GM19455 (cell line): ENCODE data around the gene CADM1.

ENCODE experiments used
- ATAC-seq: cut with Tn5 transposase; IDR thresholded peaks from one replicate; pipeline ENCODE4 v1.9.1; 2021; ENCODE audit not compliant: unreplicated experiment

Gene CADM1

DNA sequence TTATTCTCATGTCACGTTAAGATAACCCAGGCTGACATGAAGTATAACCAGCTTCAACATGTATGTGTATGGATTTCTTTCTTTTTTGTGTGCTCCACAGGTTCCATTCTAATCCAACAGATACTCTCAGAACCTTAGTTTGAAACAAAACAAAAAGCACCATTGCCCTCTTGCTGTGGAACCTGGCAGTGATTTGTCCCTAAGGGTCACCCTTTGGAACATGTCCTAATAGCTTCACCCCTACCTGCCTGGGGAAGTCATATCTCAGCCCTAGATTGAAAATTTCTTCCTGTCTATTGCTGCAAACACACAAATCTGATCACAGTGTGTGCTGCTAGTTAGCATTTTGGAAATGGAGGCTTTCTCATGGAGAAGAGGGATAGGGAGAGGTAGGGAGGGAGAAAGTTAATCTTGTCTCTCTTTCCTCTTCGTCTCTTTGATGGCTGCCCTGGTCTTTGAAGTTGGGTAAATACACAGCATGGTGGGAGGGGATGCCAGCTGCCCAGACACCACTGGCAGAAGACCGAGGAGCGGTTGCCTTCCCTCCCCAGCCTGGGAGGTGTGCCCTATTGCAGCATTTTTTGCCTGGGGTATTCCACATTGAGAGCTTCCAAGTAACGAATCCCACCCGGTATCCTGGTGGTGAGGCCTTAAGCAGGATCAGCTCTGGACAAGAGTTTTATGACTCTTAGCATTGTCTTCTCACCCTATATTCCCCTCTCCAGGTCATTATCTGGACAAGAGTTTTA is 11.6 kb upstream of the CADM1 start:
- no peak for ATAC-seq

GRCh38 chr11:115506954-115507675 is 2.9 kb upstream of the CADM1 start:
- no peak for ATAC-seq

GRCh38 chr11:115505175-115505574 is 960 bp upstream of the CADM1 start:
- ATAC-seq, result no peak

GRCh38 chr11:115503886-115504275 is 334 bp downstream of the CADM1 start:
- peak; percentile 14 for ATAC-seq

- peak; percentile 39 for ATAC-seq
Measured at GRCh38 chr11:115503083-115503885, 931 bp downstream of the CADM1 start.

DNA sequence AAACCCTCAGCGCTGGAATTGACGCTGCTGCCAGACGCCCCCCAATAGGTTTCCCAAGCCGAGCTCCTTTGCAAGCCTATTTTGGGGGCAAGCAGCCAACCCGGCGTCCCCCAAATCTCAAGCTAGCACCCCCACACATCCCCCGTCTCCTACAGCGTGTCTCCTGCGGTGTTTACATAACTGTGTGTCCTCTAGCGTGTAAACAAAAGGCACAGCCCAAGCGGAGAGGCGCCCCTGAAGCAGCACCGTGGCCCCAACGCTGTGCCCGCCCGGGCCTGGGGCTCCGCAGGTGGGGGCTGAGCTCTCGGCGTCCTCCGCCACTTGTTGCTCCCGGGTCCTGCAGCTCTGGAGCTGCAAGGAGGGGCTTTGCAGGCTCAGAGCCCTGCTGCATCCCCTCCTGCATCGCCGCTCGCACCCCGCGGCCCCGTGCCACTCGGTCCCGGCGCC is 1.6 kb downstream of the CADM1 start:
- ATAC-seq, result peak; percentile 3

GRCh38 chr11:115501893-115502589 is 2.2 kb downstream of the CADM1 start:
- ATAC-seq, result no peak

DNA sequence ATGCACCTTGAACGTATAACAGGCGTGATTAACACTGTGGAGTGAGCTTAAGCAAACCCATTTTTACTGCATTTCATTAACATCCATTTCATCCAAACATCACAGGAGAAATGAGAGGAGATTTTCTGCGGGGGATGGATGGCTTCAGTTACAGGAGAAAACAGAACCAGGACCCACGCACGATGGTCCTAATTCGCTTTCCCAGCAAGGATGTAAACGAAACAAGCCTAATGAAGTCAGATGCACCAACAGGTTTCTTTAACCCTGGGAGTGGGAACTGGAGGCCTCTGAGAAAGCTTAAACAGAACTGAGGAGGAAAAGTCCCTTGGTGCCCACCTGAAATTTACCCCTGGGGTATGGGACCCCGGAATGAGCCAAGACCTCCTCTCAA is 2.7 kb downstream of the CADM1 start:
- no peak for ATAC-seq

GRCh38 chr11:115500547-115501501 is 3.4 kb downstream of the CADM1 start:
- ATAC-seq, result no peak

GRCh38 chr11:115499891-115500290 is 4.3 kb downstream of the CADM1 start:
- ATAC-seq, result no peak

- ATAC-seq, result no peak
Measured at GRCh38 chr11:115499241-115499799, 4.9 kb downstream of the CADM1 start.

- no peak for ATAC-seq
Measured at GRCh38 chr11:115498354-115498753, 5.9 kb downstream of the CADM1 start.

GRCh38 chr11:115497303-115497702 is 6.9 kb downstream of the CADM1 start:
- peak; percentile 74 for ATAC-seq

DNA sequence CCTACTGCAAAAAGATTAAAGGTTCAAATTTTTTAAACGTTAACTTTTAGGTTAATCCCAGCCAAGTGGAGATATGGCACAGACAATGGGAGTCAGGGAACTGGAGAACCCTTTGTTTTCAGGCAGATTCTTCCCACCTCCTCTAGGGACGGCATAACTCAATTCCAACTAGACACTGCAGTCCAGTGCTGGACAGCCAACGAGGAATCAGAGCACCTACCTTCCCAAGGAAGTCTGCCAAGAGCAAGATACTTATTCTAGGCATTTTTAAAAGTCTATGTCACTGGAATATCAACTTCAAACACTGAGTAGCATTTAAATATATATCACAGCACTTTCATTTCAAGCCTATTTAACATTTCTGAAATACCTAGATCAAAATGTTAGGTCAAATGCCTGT is 7.3 kb downstream of the CADM1 start:
- no peak for ATAC-seq

- no peak for ATAC-seq
Measured at GRCh38 chr11:115493905-115494304, 10.3 kb downstream of the CADM1 start.

DNA sequence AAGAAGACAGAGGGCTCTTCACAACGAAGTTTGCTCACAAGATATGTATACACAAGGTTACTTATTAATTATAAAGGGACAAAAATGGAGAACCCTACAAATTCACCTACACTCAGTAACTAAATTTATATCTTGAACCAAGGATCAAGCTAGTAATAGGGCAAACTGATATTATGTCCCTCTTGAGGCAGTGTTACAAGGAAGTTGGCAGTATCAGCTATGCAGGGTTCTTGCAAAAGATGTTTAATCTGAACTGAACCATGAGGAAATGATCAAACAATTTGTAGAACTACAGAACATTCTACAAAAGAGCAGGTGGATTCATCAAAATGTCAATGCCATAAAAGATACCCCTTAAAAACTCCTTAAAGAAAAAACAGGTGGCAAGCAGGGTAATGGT is 10.7 kb downstream of the CADM1 start:
- ATAC-seq, result no peak

DNA sequence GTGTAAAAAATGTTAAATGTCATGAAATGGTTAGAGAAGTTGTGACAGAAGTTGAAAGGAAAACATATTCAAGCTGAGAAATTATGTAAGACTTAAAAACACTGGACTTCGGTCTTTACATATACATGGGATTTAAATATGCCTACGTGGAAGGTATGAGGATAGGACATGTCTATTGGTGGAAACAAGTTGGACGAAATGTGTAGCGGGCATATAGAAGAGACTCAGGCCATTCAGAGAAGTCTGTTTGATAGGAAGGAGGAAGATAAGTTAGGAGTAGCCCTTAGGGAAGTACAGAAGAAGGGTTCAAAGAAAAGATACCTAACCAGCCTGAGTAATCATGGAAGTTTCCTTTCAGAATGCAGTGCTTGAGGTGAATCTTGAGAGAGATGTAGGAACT is 14.7 kb downstream of the CADM1 start:
- ATAC-seq, result no peak

GRCh38 chr11:115488945-115489344 is 15.3 kb downstream of the CADM1 start:
- ATAC-seq, result no peak

DNA sequence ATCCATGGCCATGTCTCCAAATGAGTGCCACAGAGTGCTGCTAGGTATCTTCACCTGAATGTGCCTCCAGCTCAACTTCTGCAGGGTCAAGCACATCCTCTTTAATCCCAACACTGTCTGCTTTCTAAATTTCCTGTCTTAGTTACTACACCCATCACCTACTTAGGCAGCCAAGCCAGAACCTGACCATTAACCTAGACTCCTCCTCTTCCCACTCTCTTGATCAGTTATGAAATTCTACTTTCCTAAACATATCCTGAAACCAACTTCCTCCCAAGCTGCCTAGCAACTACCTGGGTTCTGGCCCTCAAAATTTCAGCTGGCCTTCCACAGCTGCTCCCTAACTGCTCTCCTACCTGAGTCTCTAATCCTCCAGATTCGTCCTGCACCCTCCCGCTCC is 22.7 kb downstream of the CADM1 start:
- ATAC-seq, result no peak

DNA sequence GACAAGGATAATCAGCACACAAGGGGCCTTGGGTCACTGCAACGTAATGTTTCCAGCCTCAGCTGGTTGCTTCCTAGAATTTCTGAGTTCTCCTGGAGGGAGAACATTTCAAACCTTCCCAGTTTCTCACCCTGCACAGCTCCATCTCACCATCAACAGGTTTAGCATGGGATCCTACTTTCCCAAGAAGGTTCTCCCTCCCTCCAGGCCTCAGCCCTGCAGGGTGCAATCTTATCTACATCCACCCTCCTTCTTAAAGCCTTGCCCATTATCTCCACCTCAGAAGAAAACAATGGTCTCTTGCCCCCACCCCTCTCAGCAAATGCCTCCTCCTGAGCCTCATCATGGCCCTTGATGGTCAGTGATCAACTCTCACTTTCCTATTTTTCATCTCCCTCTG is 23.6 kb downstream of the CADM1 start:
- no peak for ATAC-seq
